Smooth muscle cell (in vitro differentiated cells): ENCODE measurements around the gene FBXO36. TPM values are rescaled to one million over a fixed set of nuclear protein-coding genes. Genes with fewer than 3 reads are reported as not detected.
"Not testable (repeated sequence)": the region's sequence is repeated elsewhere in the genome, so short reads cannot be mapped to it uniquely, and the experiment has no call there.

ENCODE experiments used
- DNase-seq: peaks from one replicate; lab custom pipeline; 2025; ENCODE audit not compliant: unreplicated experiment; lab: John Stamatoyannopoulos, UW
- H2AFZ ChIP-seq: fragments of 200-600 bp; sonication (generic); 2 replicates; pipeline ENCODE4 v1.6.0; 2016; ENCODE audit warnings: antibody characterized with exemption, low read depth, mild to moderate bottlenecking
- H3F3A ChIP-seq: fragments of 200-600 bp; sonication (generic); 2 replicates; pipeline ENCODE4 v1.6.0; 2017; ENCODE audit warnings: antibody characterized with exemption, low read depth
- H3K27ac ChIP-seq: fragments of 200-600 bp; sonication (generic); 2 replicates; pipeline ENCODE4 v1.5.1; 2016; ENCODE audit warnings: low read depth, mild to moderate bottlenecking
- H3K27me3 ChIP-seq: fragments of 200-600 bp; sonication (generic); 2 replicates; pipeline ENCODE4 v1.6.1; 2016; ENCODE audit warnings: low read depth, mild to moderate bottlenecking
- H3K36me3 ChIP-seq: fragments of 200-600 bp; sonication (generic); 2 replicates; pipeline ENCODE4 v1.5.1; 2016; ENCODE audit warnings: low read depth
- H3K4me1 ChIP-seq: fragments of 200-600 bp; sonication (generic); 2 replicates; pipeline ENCODE4 v1.5.1; 2016; ENCODE audit warnings: low read depth
- H3K4me2 ChIP-seq: fragments of 200-600 bp; sonication (generic); 2 replicates; pipeline ENCODE4 v1.6.0; 2016; ENCODE audit warnings: mild to moderate bottlenecking
- H3K4me3 ChIP-seq: fragments of 200-600 bp; sonication (generic); 2 replicates; pipeline ENCODE4 v1.5.1; 2016; ENCODE audit warnings: mild to moderate bottlenecking
- H3K79me2 ChIP-seq: fragments of 200-600 bp; sonication (generic); 2 replicates; pipeline ENCODE4 v1.6.0; 2016; ENCODE audit warnings: low read depth, mild to moderate bottlenecking
- H3K9ac ChIP-seq: fragments of 200-600 bp; sonication (generic); 2 replicates; pipeline ENCODE4 v1.6.0; 2016; ENCODE audit warnings: low read depth
- H3K9me3 ChIP-seq: fragments of 200-600 bp; sonication (generic); replicated peaks from 2 replicates; pipeline ENCODE4 v1.5.1; 2016; ENCODE audit warnings: low read depth
- H4K20me1 ChIP-seq: fragments of 200-600 bp; sonication (generic); 2 replicates; pipeline ENCODE4 v1.6.0; 2016; ENCODE audit warnings: low read depth
- CTCF ChIP-seq: fragments of 200-600 bp; sonication (generic); IDR thresholded peaks from 2 replicates; pipeline ENCODE4 v1.5.1; 2017; ENCODE audit warnings: borderline replicate concordance, mild to moderate bottlenecking, antibody characterized with exemption; ENCODE audit not compliant: insufficient read depth, poor library complexity, severe bottlenecking
- WGBS: methylation state at CpG from one replicate; pipeline ENCODE4 v1.1.7; 2016; ENCODE audit warnings: low lambda C conversion rate; 5-methylcytosine and 5-hydroxymethylcytosine counted together
- polyA plus RNA-seq: library from polyadenylated mRNA; unstranded; fragments of >200 nt; fragmentation: Nextera tagmentation; extraction: Ambion mirVana; gene quantifications from 2 replicates; pipeline ENCODE4 v1.2.1, GENCODE V29; 2016
- total RNA-seq: library from RNA; depleted of rRNA; stranded (reverse); fragments of >200 nt; gene quantifications from 2 replicates; pipeline ENCODE4 v1.2.3, GENCODE V29; 2014

Gene FBXO36
- total and polyA plus RNA-seq, 2 experiments from 2014 or later = 8.8 to 9.3 TPM

- no peak for TF ChIP-seq CTCF
- Histone ChIP-seq H3K27ac (no peak overlapping the region), H4K20me1 (peaks cover 100% of the 10 kb centered on the region), H3K9me3 (no peaks in the 10 kb centered on the region), H3F3A (no peaks in the 10 kb centered on the region), H3K4me2 (no peak overlapping the region), H3K79me2 (peaks cover 100% of the 10 kb centered on the region), H3K9ac (no peak overlapping the region), H2AFZ (no peak overlapping the region), H3K4me3 (no peak overlapping the region), H3K36me3 (no peaks in the 10 kb centered on the region), H3K4me1 (no peaks in the 10 kb centered on the region), H3K27me3 (no peaks in the 10 kb centered on the region)
- WGBS = 97% methylated on average over 3 of the region's 3 CpGs
- DNase-seq = no peak
Measured at GRCh38 chr2:229900012-229900411, 22.3 kb upstream of the FBXO36 start.

GRCh38 chr2:229900514-229900913, 21.8 kb upstream of the FBXO36 start:
- H3F3A ChIP-seq, H3K9ac ChIP-seq, H3K27me3 ChIP-seq, H3K9me3 ChIP-seq, H3K4me2 ChIP-seq, H3K27ac ChIP-seq, DNase-seq, H2AFZ ChIP-seq, H3K36me3 ChIP-seq, H3K4me1 ChIP-seq, H3K4me3 ChIP-seq: not testable (repeated sequence)
- WGBS = 98% methylated on average over 9 of the region's 9 CpGs
- peaks cover 100% of the 10 kb centered on the region for H4K20me1 ChIP-seq
- peaks cover 100% of the 10 kb centered on the region for H3K79me2 ChIP-seq

GRCh38 chr2:229901819-229902218, 20.5 kb upstream of the FBXO36 start:
- TF ChIP-seq CTCF = no peak
- Histone ChIP-seq H3K27ac (no peak overlapping the region), H3K79me2 (peaks cover 99% of the 10 kb centered on the region), H3K4me2 (no peak overlapping the region), H3K36me3 (peaks cover 3% of the 10 kb centered on the region), H3K4me1 (no peaks in the 10 kb centered on the region), H3K9ac (no peak overlapping the region), H2AFZ (no peak overlapping the region), H3K9me3 (no peaks in the 10 kb centered on the region), H3K4me3 (no peak overlapping the region), H3F3A (no peaks in the 10 kb centered on the region), H4K20me1 (peaks cover 100% of the 10 kb centered on the region), H3K27me3 (no peaks in the 10 kb centered on the region)
- WGBS = 44% methylated on average over 3 of the region's 3 CpGs
- no peak for DNase-seq

GRCh38 chr2:229903037-229903436, 19.3 kb upstream of the FBXO36 start:
- WGBS = 87% methylated on average over 3 of the region's 3 CpGs
- Histone ChIP-seq H3K9me3 (no peaks in the 10 kb centered on the region), H3K27ac (no peak overlapping the region), H3F3A (no peaks in the 10 kb centered on the region), H3K27me3 (no peaks in the 10 kb centered on the region), H4K20me1 (peaks cover 100% of the 10 kb centered on the region), H3K4me1 (no peaks in the 10 kb centered on the region), H3K79me2 (peaks cover 99% of the 10 kb centered on the region), H2AFZ (no peak overlapping the region), H3K36me3 (peaks cover 7% of the 10 kb centered on the region), H3K9ac (no peak overlapping the region), H3K4me3 (no peak overlapping the region), H3K4me2 (no peak overlapping the region)
- TF ChIP-seq CTCF = no peak
- no peak for DNase-seq
